22Rv1 (cell line): ENCODE measurements around the gene PROZ.

Experiments used
- H3K27ac ChIP-seq: fragments of 450-650 bp; 2 replicates; pipeline ENCODE4 v1.5.1; 2017
- CTCF ChIP-seq: fragments of 450-650 bp; IDR thresholded peaks from 2 replicates; pipeline ENCODE4 v1.5.1; 2017; ENCODE audit warnings: mild to moderate bottlenecking
- ZFX ChIP-seq: fragments of 450-650 bp; IDR thresholded peaks from 2 replicates; pipeline ENCODE4 v1.6.1; 2017; ENCODE audit warnings: antibody characterized with exemption, borderline replicate concordance

Gene PROZ

GRCh38 chr13:113113846-113114271 is 44.6 kb upstream of the PROZ start:
- no peak for TF ChIP-seq ZFX
- TF ChIP-seq CTCF: no peak
- H3K27ac ChIP-seq: no peak overlapping the region

- H3K27ac ChIP-seq: no peak overlapping the region
- TF ChIP-seq CTCF: no peak
- no peak for TF ChIP-seq ZFX
Measured at GRCh38 chr13:113114511-113115362, 43.7 kb upstream of the PROZ start.

- no peak for TF ChIP-seq CTCF
- no peak for TF ChIP-seq ZFX
- no peak overlapping the region for H3K27ac ChIP-seq
Measured at GRCh38 chr13:113115363-113116205, 42.9 kb upstream of the PROZ start.

GRCh38 chr13:113116206-113116800 is 42.1 kb upstream of the PROZ start:
- no peak overlapping the region for H3K27ac ChIP-seq
- TF ChIP-seq CTCF (no peak), ZFX (no peak)

- TF ChIP-seq ZFX: no peak
- no peak for TF ChIP-seq CTCF
- H3K27ac ChIP-seq: no peak overlapping the region
Measured at GRCh38 chr13:113116871-113117271, 41.6 kb upstream of the PROZ start.

- no peak for TF ChIP-seq ZFX
- TF ChIP-seq CTCF: no peak
- H3K27ac ChIP-seq: no peak overlapping the region
Measured at GRCh38 chr13:113117335-113117872, 41.0 kb upstream of the PROZ start.
